GM12878 (cell line): ENCODE measurements around the gene AIF1. TPM values are rescaled to one million over a fixed set of nuclear protein-coding genes. Genes with fewer than 3 reads are reported as not detected.

Experiments used
- BACH1 ChIP-seq: fragments of 450-650 bp; IDR thresholded peaks from 2 replicates; pipeline ENCODE4 v1.6.1; 2017; ENCODE audit warnings: mild to moderate bottlenecking, borderline replicate concordance
- BHLHE40 ChIP-seq, 2 experiments: fragments of 450-650 bp in 1 of 2; IDR thresholded peaks; 2 replicates each; pipeline ENCODE4 v1.6.1; 2011 to 2017; ENCODE audit warnings: low read depth in 2 of 2, borderline replicate concordance in 1 of 2, improper control_type of control experiment in 1 of 2, low read length in 1 of 2, mild to moderate bottlenecking in 1 of 2
- CHD1 ChIP-seq: IDR thresholded peaks from 2 replicates; pipeline ENCODE4 v1.6.1; 2012; ENCODE audit warnings: low read depth, low read length, improper control_type of control experiment
- CHD2 ChIP-seq: IDR thresholded peaks from 2 replicates; pipeline ENCODE4 v1.6.1; 2011; ENCODE audit warnings: low read depth, low read length, improper control_type of control experiment, borderline replicate concordance
- EGR1 ChIP-seq, 2 experiments: IDR thresholded peaks; 1 replicate in 1 of 2; 2 replicates in 1 of 2; pipeline ENCODE4 v1.6.1; 2011 to 2012; ENCODE audit warnings: low read depth in 2 of 2, low read length in 2 of 2, borderline replicate concordance in 1 of 2, mild to moderate bottlenecking in 1 of 2, moderate library complexity in 1 of 2
- HCFC1 ChIP-seq: fragments of 150-350 bp; IDR thresholded peaks from 2 replicates; pipeline ENCODE4 v1.6.1; 2014; ENCODE audit warnings: low read length
- MLLT1 ChIP-seq: fragments of 450-650 bp; IDR thresholded peaks from 2 replicates; pipeline ENCODE4 v1.6.1; 2016; ENCODE audit warnings: mild to moderate bottlenecking
- NBN ChIP-seq: fragments of 450-650 bp; IDR thresholded peaks from 2 replicates; pipeline ENCODE4 v1.6.1; 2016
- PML ChIP-seq: IDR thresholded peaks from 2 replicates; pipeline ENCODE4 v1.6.1; 2012; ENCODE audit warnings: low read length, inconsistent platforms
- RFX5 ChIP-seq: IDR thresholded peaks from 2 replicates; pipeline ENCODE4 v1.6.1; 2011; ENCODE audit warnings: low read depth, low read length, improper control_type of control experiment
- SKIL ChIP-seq: fragments of 450-650 bp; IDR thresholded peaks from 2 replicates; pipeline ENCODE4 v1.6.1; 2017; ENCODE audit warnings: mild to moderate bottlenecking, low read depth, inconsistent platforms; ENCODE audit not compliant: poor library complexity, severe bottlenecking
- TARDBP ChIP-seq: IDR thresholded peaks from 2 replicates; pipeline ENCODE4 v1.6.1; 2016; ENCODE audit warnings: borderline replicate concordance
- TBL1XR1 ChIP-seq: IDR thresholded peaks from 2 replicates; pipeline ENCODE4 v1.6.1; 2012; ENCODE audit warnings: low read depth, low read length, improper control_type of control experiment
- ZBTB4 ChIP-seq: fragments of 450-650 bp; formaldehyde crosslinking; IDR thresholded peaks from 2 replicates; pipeline ENCODE4 v1.4.0; 2022; ENCODE audit warnings: mild to moderate bottlenecking, moderate library complexity
- ZNF592 ChIP-seq: fragments of 450-650 bp; IDR thresholded peaks from 2 replicates; pipeline ENCODE4 v1.6.1; 2017; ENCODE audit warnings: mild to moderate bottlenecking, moderate library complexity
- ZNF622 ChIP-seq: fragments of 450-650 bp; IDR thresholded peaks from 2 replicates; pipeline ENCODE4 v1.6.1; 2017; ENCODE audit warnings: mild to moderate bottlenecking, inconsistent platforms
- polyA plus RNA-seq, 11 experiments: library from polyadenylated mRNA; depleted of rRNA in 4 of 11; unstranded in 6 of 11; stranded (reverse) in 5 of 11; fragments of >200 nt; fragmentation: Nextera tagmentation in 4 of 11; fragmentation: Illumina TruSeq in 1 of 11; extraction: Ambion mirVana in 4 of 11; extraction: Trizol in 1 of 11; gene quantifications; 1 replicate in 1 of 11; 2 replicates in 10 of 11; pipeline versions ENCODE4 v1.2.1 to v1.2.3, GENCODE V29; 2011 to 2016; ENCODE audit warnings: inconsistent platforms in 2 of 11, missing spikeins in 2 of 11, low read depth in 1 of 11
- total RNA-seq, 4 experiments: library from RNA; depleted of rRNA in 3 of 4; stranded (reverse); fragments of >200 nt in 3 of 4; fragmentation: Illumina TruSeq in 1 of 4; extraction: Trizol in 1 of 4; gene quantifications; 2 replicates each; pipeline versions ENCODE4 v1.2.1 to v1.2.3, GENCODE V29; 2013 to 2021
- TF ChIP-seq, protein P1 (sequence below): IDR thresholded peaks from 2 replicates; pipeline ENCODE4 v1.6.1; 2012; ENCODE audit warnings: low read depth, low read length, improper control_type of control experiment

AIF1 gene
- total and polyA plus RNA-seq, 10 of the 15 experiments (the other 5 are each of a cell fraction or from before 2014, with no cell fraction given), result 1.9 to 256 (median 134) TPM

GRCh38 chr6:31619805-31620585 is 5.0 kb downstream of the AIF1 start (continued):
- peak; percentile 33 to 90 for TF ChIP-seq EGR1 (IDR thresholded peaks at IDR 0.05; ENCODE audit: borderline replicate concordance in 1 of 2, low read depth in 2 of 2, low read length in 2 of 2)
- TF ChIP-seq, protein P1, sequence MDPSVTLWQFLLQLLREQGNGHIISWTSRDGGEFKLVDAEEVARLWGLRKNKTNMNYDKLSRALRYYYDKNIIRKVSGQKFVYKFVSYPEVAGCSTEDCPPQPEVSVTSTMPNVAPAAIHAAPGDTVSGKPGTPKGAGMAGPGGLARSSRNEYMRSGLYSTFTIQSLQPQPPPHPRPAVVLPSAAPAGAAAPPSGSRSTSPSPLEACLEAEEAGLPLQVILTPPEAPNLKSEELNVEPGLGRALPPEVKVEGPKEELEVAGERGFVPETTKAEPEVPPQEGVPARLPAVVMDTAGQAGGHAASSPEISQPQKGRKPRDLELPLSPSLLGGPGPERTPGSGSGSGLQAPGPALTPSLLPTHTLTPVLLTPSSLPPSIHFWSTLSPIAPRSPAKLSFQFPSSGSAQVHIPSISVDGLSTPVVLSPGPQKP, result 0 out of 2 replicates have a peak, but pooled peaks have one; percentile 14
- peak; percentile 96 for TF ChIP-seq PML
- TF ChIP-seq SKIL, result peak; percentile 66
- no peak; the same call in none of the 2 replicates for TF ChIP-seq CHD2
- peak; percentile 92 for TF ChIP-seq BACH1
- TF ChIP-seq TARDBP, result 0 out of 2 replicates have a peak, but pooled peaks have one; percentile 55
- peak; percentile 84 for TF ChIP-seq MLLT1
- 0 out of 2 replicates have a peak, but pooled peaks have one; percentile 58 for TF ChIP-seq ZBTB4 (CRISPR knock-in tag)
- TF ChIP-seq NBN, result peak; percentile 98
- peak; percentile 51 for TF ChIP-seq RFX5
- peak; percentile 53 for TF ChIP-seq HCFC1
- peak; percentile 64 to 66; a peak in 2 of 4 replicates for TF ChIP-seq BHLHE40 (IDR thresholded peaks at IDR 0.05; ENCODE audit: borderline replicate concordance in 1 of 2, low read depth in 2 of 2, low read length in 1 of 2)
- no peak for TF ChIP-seq ZNF622
- peak; percentile 54; the same call in 1 of the 2 replicates for TF ChIP-seq TBL1XR1
- no peak for TF ChIP-seq ZNF592
- TF ChIP-seq CHD1, result no peak
